ENCODE results near the gene SEC14L6. TPM values are rescaled to one million over a fixed set of nuclear protein-coding genes. Genes with fewer than 3 reads are reported as not detected.

The SEC14L6 gene
- polyA plus RNA-seq, 3 donors: not detected

GRCh38 chr22:30566125-30566524 is 19.6 kb upstream of the SEC14L6 start:
- H3K4me1 ChIP-seq (ENCODE audit: control insufficient read depth in 1 of 2, insufficient read depth in 2 of 2, low read length in 2 of 2): no peaks in the 10 kb centered on the region
- Mint-ChIP-seq H3K4me3 (no peak overlapping the region), H3K9me3 (peaks cover 0 to 3% (median 0%) of the 10 kb centered on the region in 7 donors), H3K27ac (no peak overlapping the region), H3K36me3 (no peaks in the 10 kb centered on the region), H3K27me3 (ENCODE audit: low read depth in 3 of 3) (peaks cover 6 to 12% (median 8%) of the 10 kb centered on the region in 3 donors), H3K4me1 (no peaks in the 10 kb centered on the region)
- 79% methylated on average over 6 of the region's 7 CpGs for WGBS (ENCODE audit: insufficient coverage)
- H3K36me3 ChIP-seq (replicated peaks in 1 of 2; ENCODE audit: control insufficient read depth in 1 of 2, insufficient read depth in 2 of 2, low read length in 2 of 2): no peaks in the 10 kb centered on the region
- no peak overlapping the region for H2AFZ ChIP-seq (ENCODE audit: insufficient read depth, low read depth, low read length, poor library complexity, severe bottlenecking)
- H3K9ac ChIP-seq (ENCODE audit: insufficient read depth, low read length, poor library complexity, severe bottlenecking): no peak overlapping the region
- H3K27me3 ChIP-seq (ENCODE audit: control insufficient read depth in 2 of 2, insufficient read depth in 2 of 2, low read length in 2 of 2): no peaks in the 10 kb centered on the region
- intact Hi-C loops (cut with micrococcal nuclease): loop anchor here in 1 of 2 donors (10.0 kb wide), 1 partner anchor 189 kb away; no protein-coding TSS in a partner anchor
- H3K9me3 ChIP-seq (replicated peaks in 1 of 2; ENCODE audit: control insufficient read depth in 1 of 2, insufficient read depth in 1 of 2, low read length in 2 of 2): no peaks in the 10 kb centered on the region
- no peaks in the 10 kb centered on the region for H3K79me2 ChIP-seq (ENCODE audit: insufficient read depth, low read length)
- H3K4me3 ChIP-seq (replicated peaks in 1 of 3; ENCODE audit: low read depth in 2 of 3, low read length in 3 of 3): no peak overlapping the region
- H3K27ac ChIP-seq (ENCODE audit: low read depth in 1 of 2, low read length in 2 of 2): no peak overlapping the region
- TF ChIP-seq CTCF (IDR thresholded peaks at IDR 0.05): no peak
- no peak for DNase-seq
- no peaks in the 10 kb centered on the region for H4K20me1 ChIP-seq (ENCODE audit: insufficient read depth, low read length)
- no peak overlapping the region for H3K4me2 ChIP-seq (replicated peaks; ENCODE audit: extremely low read depth, low read length, poor library complexity, severe bottlenecking)

- Mint-ChIP-seq H3K4me1 (no peaks in the 10 kb centered on the region), H3K27ac (no peak overlapping the region), H3K4me3 (no peak overlapping the region), H3K9me3 (peaks cover 0 to 3% (median 0%) of the 10 kb centered on the region in 7 donors), H3K36me3 (no peaks in the 10 kb centered on the region), H3K27me3 (ENCODE audit: low read depth in 3 of 3) (peaks cover 1 to 12% (median 8%) of the 10 kb centered on the region in 3 donors)
- Histone ChIP-seq H2AFZ (ENCODE audit: insufficient read depth, low read depth, low read length, poor library complexity, severe bottlenecking) (no peak overlapping the region), H3K9me3 (replicated peaks in 1 of 2; ENCODE audit: control insufficient read depth in 1 of 2, insufficient read depth in 1 of 2, low read length in 2 of 2) (no peaks in the 10 kb centered on the region), H4K20me1 (ENCODE audit: insufficient read depth, low read length) (no peaks in the 10 kb centered on the region), H3K27ac (ENCODE audit: low read depth in 1 of 2, low read length in 2 of 2) (no peak overlapping the region), H3K4me1 (ENCODE audit: control insufficient read depth in 1 of 2, insufficient read depth in 2 of 2, low read length in 2 of 2) (no peaks in the 10 kb centered on the region), H3K36me3 (replicated peaks in 1 of 2; ENCODE audit: control insufficient read depth in 1 of 2, insufficient read depth in 2 of 2, low read length in 2 of 2) (no peaks in the 10 kb centered on the region), H3K27me3 (ENCODE audit: control insufficient read depth in 2 of 2, insufficient read depth in 2 of 2, low read length in 2 of 2) (no peaks in the 10 kb centered on the region), H3K79me2 (ENCODE audit: insufficient read depth, low read length) (no peaks in the 10 kb centered on the region), H3K4me3 (replicated peaks in 1 of 3; ENCODE audit: low read depth in 2 of 3, low read length in 3 of 3) (no peak overlapping the region), H3K9ac (ENCODE audit: insufficient read depth, low read length, poor library complexity, severe bottlenecking) (no peak overlapping the region), H3K4me2 (replicated peaks; ENCODE audit: extremely low read depth, low read length, poor library complexity, severe bottlenecking) (no peak overlapping the region)
- DNase-seq: no peak
- 70% methylated on average over 3 of the region's 4 CpGs for WGBS (ENCODE audit: insufficient coverage)
- TF ChIP-seq CTCF (IDR thresholded peaks at IDR 0.05): no peak
- intact Hi-C loops (cut with micrococcal nuclease): loop anchor here in 1 of 2 donors (10.0 kb wide), 1 partner anchor 189 kb away; no protein-coding TSS in a partner anchor
Measured at GRCh38 chr22:30565341-30565740, 18.8 kb upstream of the SEC14L6 start.

Data from CD14-positive monocyte (primary cell).